Measurements from ENCODE around the gene PFN3.

The PFN3 gene

DNA sequence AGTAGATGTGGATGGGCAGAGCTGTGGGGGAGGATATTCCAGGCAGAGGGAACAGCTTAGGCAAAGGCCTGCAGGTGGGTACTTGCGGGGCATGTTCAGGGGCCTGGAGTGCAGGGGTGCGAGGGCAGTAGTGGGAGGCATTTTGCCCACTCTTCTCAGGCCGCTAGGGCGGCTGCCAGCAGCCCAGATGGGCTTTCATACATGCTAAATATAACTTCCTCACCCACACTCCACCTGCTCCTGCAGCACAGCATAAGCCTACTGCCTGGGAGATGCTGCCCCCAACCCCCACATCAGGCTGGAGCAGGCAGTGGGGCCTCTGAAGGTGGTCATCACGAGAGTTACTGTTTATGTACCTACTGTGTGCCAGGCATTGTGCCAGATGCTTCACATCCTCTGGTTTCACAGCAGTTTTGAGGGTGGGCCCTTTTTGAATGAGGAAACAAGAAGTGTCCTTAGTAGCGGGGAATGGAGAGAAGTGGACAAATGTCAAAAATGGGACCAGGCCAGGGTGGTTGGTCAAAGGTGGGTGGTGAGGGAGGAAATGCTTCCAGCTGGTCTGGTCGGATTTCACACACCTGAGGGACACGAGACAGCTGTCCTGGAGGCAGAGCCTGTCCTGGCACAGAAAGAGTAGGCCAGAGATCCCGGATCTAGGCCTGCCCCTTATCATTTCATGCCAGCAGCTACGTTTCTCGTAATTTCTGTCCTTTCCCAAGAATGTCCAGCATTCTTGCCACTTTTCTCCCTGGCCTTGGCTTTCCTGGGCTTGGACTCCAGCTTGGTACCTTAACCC, 30.6 kb downstream of the PFN3 start:
- H3K4me3 ChIP-seq (replicated peaks; ENCODE audit: low read depth, low read length), result no peak overlapping the region
- TF ChIP-seq CTCF (IDR thresholded peaks at IDR 0.05; ENCODE audit: low read length, missing control alignments), result no peak
- no peak for DNase-seq (ENCODE audit: low read depth)

GRCh38 chr5:177368869-177369644, 31.4 kb downstream of the PFN3 start:
- DNase-seq (ENCODE audit: low read depth), result peak; percentile 31
- TF ChIP-seq CTCF (IDR thresholded peaks at IDR 0.05; ENCODE audit: low read length, missing control alignments), result peak; percentile 76
- no peak overlapping the region for H3K4me3 ChIP-seq (replicated peaks; ENCODE audit: low read depth, low read length)

- no peak for TF ChIP-seq CTCF (IDR thresholded peaks at IDR 0.05; ENCODE audit: low read length, missing control alignments)
- no peak for DNase-seq (ENCODE audit: low read depth)
- H3K4me3 ChIP-seq (replicated peaks; ENCODE audit: low read depth, low read length), result no peak overlapping the region
Measured at GRCh38 chr5:177367981-177368868, 32.2 kb downstream of the PFN3 start.

DNA sequence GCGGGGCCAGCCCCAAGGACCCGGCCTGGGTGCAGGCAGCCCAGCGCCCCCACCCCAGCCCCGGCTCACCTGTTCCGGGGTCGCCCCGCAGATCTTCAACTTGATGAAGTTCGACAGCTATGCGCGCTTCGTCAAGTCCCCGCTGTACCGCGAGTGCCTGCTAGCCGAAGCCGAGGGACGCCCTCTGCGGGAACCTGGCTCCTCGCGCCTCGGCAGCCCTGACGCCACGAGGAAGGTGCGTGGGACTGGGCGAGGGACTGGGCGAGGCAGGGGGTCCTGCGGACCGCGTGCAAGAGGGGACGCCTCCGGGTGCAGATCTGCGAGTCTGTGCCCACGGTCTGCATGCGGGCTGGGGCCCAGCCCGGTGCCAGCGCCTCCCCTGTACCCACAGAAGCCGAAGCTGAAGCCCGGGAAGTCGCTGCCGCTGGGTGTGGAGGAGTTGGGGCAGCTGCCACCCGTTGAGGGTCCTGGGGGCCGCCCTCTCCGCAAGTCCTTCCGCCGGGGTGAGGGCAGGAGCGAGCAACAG, 33.1 kb downstream of the PFN3 start:
- DNase-seq (ENCODE audit: low read depth), result no peak
- H3K4me3 ChIP-seq (replicated peaks; ENCODE audit: low read depth, low read length), result peak overlapping the region; percentile 52
- TF ChIP-seq CTCF (IDR thresholded peaks at IDR 0.05; ENCODE audit: low read length, missing control alignments), result no peak

GRCh38 chr5:177366528-177367322, 33.7 kb downstream of the PFN3 start:
- H3K4me3 ChIP-seq (replicated peaks; ENCODE audit: low read depth, low read length), result peak overlapping the region; percentile 52
- no peak for TF ChIP-seq CTCF (IDR thresholded peaks at IDR 0.05; ENCODE audit: low read length, missing control alignments)
- peak; percentile 86 for DNase-seq (ENCODE audit: low read depth)

All from fibroblast of pulmonary artery (primary cell).